Measurements from ENCODE around the gene CCNT2. TPM values are rescaled to one million over a fixed set of nuclear protein-coding genes. Genes with fewer than 3 reads are reported as not detected.
A peak's percentile ranks its signal among the peaks of the same experiment; 100 is the strongest.

The CCNT2 gene
- polyA plus RNA-seq, 1 of the 3 experiments (the other 2 are of a cell fraction) = 5.3 TPM

- Histone ChIP-seq H3K4me2 (peak overlapping the region; percentile 74), H3K36me3 (replicated peaks in 1 of 2; ENCODE audit: control insufficient read depth in 1 of 2, insufficient read depth in 2 of 2, low read length in 1 of 2) (peaks cover 10 to 23% of the 10 kb centered on the region in 2 experiments), H3F3A (replicated peaks; ENCODE audit: insufficient read depth) (peaks cover 7% of the 10 kb centered on the region), H3K9me2 (no peaks in the 10 kb centered on the region), H3K27ac (ENCODE audit: low read depth in 2 of 2, low read length in 1 of 2) (peak overlapping the region; percentile 96 to 98), H3K79me2 (ENCODE audit: insufficient read depth) (peaks cover 58% of the 10 kb centered on the region), H3K9ac (peak overlapping the region; percentile 99), H3K9me3 (no peaks in the 10 kb centered on the region), H3K27me3 (ENCODE audit: insufficient read depth) (no peaks in the 10 kb centered on the region), H2AFZ (ENCODE audit: low read depth) (no peak overlapping the region), H4K20me1 (ENCODE audit: insufficient read depth) (peaks cover 52% of the 10 kb centered on the region), H3K4me1 (ENCODE audit: control insufficient read depth in 1 of 2, insufficient read depth in 2 of 2, low read depth in 1 of 2, low read length in 1 of 2) (peaks cover 6 to 12% of the 10 kb centered on the region in 2 experiments; a peak in 2 of 4 replicates), H3K4me3 (ENCODE audit: low read depth in 2 of 2, low read length in 1 of 2) (peak overlapping the region; percentile 82 to 90)
- DNase-seq = peak; percentile 32
- ChIA-PET CTCF (interaction anchor here (0.7 to 2.4 kb wide), 2 partner anchors 8 to 1228 kb away, joined by 3 to 6 read pairs; no protein-coding TSS in a partner anchor), POLR2A (no interaction called here)
- TF ChIP-seq SIN3A (IDR thresholded peaks at IDR 0.05; ENCODE audit: borderline replicate concordance, low read depth, low read length) (peak; percentile 56; the same call in 1 of the 2 replicates), YY1 (IDR thresholded peaks at IDR 0.05; ENCODE audit: low read depth) (no peak)
- under 1% methylated on average over 30 of the region's 30 CpGs for WGBS (ENCODE audit: low lambda C conversion rate)
Observed at GRCh38 chr2:134919341-134920210, 954 bp downstream of the CCNT2 start.

- Histone ChIP-seq H3K4me3 (ENCODE audit: low read depth in 2 of 2, low read length in 1 of 2) (no peak overlapping the region), H3K79me2 (ENCODE audit: insufficient read depth) (peaks cover 100% of the 10 kb centered on the region), H4K20me1 (ENCODE audit: insufficient read depth) (peaks cover 99% of the 10 kb centered on the region), H3K27ac (ENCODE audit: low read depth in 2 of 2, low read length in 1 of 2) (no peak overlapping the region), H3F3A (replicated peaks; ENCODE audit: insufficient read depth) (peaks cover 19% of the 10 kb centered on the region), H2AFZ (ENCODE audit: low read depth) (no peak overlapping the region), H3K4me1 (ENCODE audit: control insufficient read depth in 1 of 2, insufficient read depth in 2 of 2, low read depth in 1 of 2, low read length in 1 of 2) (peaks cover 14 to 18% of the 10 kb centered on the region in 2 experiments; a peak in 3 of 4 replicates), H3K9me3 (no peaks in the 10 kb centered on the region), H3K9ac (no peak overlapping the region), H3K9me2 (no peaks in the 10 kb centered on the region), H3K27me3 (ENCODE audit: insufficient read depth) (no peaks in the 10 kb centered on the region), H3K36me3 (replicated peaks in 1 of 2; ENCODE audit: control insufficient read depth in 1 of 2, insufficient read depth in 2 of 2, low read length in 1 of 2) (peaks cover 17 to 33% of the 10 kb centered on the region in 2 experiments), H3K4me2 (no peak overlapping the region)
- CTCF ChIA-PET = no interaction called here
- POLR2A ChIA-PET = no interaction called here
- 100% methylated on average over 1 of the region's 1 CpG for WGBS (ENCODE audit: low lambda C conversion rate)
- TF ChIP-seq SMC3 (IDR thresholded peaks at IDR 0.05; ENCODE audit: low read depth, low read length) (no peak), GABPA (IDR thresholded peaks at IDR 0.05; ENCODE audit: low read depth) (no peak), MXI1 (IDR thresholded peaks at IDR 0.05; ENCODE audit: low read depth, low read length) (no peak), RAD21 (IDR thresholded peaks at IDR 0.05; ENCODE audit: low read length) (no peak), TEAD4 (IDR thresholded peaks at IDR 0.05; ENCODE audit: borderline replicate concordance, insufficient read depth) (no peak), EZH2phosphoT487 (IDR thresholded peaks at IDR 0.05; ENCODE audit: borderline replicate concordance, low read depth) (no peak), MEF2A (IDR thresholded peaks at IDR 0.05; ENCODE audit: borderline replicate concordance, low read depth) (no peak), PBX3 (IDR thresholded peaks at IDR 0.05) (no peak), RFX5 (IDR thresholded peaks at IDR 0.05; ENCODE audit: low read length) (no peak), USF1 (IDR thresholded peaks at IDR 0.05; ENCODE audit: borderline replicate concordance, low read depth) (no peak), FOXJ3 (CRISPR knock-in tag; IDR thresholded peaks at IDR 0.05) (no peak), FOSL2 (IDR thresholded peaks at IDR 0.05; ENCODE audit: borderline replicate concordance, low read depth) (no peak)
- no peak for DNase-seq
Observed at GRCh38 chr2:134924912-134925311, 6.3 kb downstream of the CCNT2 start.
